GM18868 (cell line): ENCODE results near the gene PCSK7.
"Not testable (repeated sequence)": the region's sequence is repeated elsewhere in the genome, so short reads cannot be mapped to it uniquely, and the experiment has no call there.

Source experiments
- ATAC-seq: cut with Tn5 transposase; IDR thresholded peaks from one replicate; pipeline ENCODE4 v1.9.1; 2021; ENCODE audit warnings: mild to moderate bottlenecking, moderate library complexity; ENCODE audit not compliant: unreplicated experiment

The PCSK7 gene

DNA sequence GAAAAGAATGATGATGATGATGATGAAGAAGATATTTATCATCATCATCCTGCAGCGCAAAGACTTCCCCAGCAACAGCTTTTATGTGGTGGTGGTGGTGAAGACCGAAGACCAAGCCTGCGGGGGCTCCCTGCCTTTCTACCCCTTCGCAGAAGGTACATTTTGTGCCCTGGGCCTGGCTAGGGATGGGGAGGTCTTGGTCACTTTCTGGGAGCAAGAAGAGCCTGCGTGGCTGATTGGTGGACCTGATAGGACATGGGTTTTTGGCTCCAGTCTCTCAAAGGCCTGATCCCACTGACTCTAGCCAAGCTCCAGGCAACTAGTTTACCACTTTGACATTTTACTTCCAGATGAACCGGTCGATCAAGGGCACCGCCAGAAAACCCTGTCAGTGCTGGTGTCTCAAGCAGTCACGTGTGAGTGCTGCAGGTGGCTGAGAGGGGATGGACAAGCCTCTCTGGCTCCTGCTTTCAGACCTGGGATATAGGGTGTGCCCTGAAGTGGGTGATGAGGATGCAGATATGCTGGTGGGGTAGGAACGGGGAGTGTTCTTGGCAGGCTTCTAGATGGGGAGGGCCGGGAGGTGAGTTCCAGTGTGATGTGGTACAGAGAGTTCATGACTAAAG, 48.0 kb downstream of the PCSK7 start:
- ATAC-seq: no peak

DNA sequence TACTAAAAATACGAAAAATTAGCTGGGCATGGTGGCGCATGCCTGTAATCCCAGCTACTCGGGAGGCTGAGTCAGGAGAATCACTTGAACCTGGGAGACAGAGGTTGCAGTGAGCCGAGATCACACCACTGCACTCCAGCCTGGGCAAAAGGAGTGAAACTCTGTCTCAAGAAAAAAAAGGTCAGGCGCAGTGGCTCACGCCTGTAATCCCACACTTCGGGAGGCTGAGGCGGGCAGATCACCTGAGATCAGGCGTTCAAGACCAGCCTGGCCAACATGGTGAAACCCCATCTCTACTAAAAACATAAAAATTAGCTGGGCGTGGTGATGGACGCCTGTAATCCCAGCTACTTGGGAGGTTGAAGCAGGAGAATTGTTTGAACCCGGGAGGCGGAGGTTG, 48.7 kb downstream of the PCSK7 start:
- ATAC-seq: not testable (repeated sequence)

DNA sequence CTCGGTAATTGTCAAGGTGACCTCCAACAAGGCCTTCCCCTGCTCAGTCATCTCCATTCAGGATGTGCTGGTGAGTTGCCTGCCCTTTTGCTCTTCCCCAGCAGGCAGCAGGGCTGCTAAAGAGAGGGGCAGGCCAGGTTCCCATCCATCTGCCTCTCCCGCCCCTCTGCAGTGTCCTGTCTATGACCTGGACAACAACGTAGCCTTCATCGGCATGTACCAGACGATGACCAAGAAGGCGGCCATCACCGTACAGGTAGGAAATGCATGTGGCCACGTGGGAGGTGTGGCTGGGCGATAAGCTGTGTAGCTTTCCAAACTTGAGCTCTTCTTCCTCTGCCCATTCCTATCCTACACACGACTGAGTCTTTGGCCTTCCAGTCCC, 49.3 kb downstream of the PCSK7 start:
- no peak for ATAC-seq

DNA sequence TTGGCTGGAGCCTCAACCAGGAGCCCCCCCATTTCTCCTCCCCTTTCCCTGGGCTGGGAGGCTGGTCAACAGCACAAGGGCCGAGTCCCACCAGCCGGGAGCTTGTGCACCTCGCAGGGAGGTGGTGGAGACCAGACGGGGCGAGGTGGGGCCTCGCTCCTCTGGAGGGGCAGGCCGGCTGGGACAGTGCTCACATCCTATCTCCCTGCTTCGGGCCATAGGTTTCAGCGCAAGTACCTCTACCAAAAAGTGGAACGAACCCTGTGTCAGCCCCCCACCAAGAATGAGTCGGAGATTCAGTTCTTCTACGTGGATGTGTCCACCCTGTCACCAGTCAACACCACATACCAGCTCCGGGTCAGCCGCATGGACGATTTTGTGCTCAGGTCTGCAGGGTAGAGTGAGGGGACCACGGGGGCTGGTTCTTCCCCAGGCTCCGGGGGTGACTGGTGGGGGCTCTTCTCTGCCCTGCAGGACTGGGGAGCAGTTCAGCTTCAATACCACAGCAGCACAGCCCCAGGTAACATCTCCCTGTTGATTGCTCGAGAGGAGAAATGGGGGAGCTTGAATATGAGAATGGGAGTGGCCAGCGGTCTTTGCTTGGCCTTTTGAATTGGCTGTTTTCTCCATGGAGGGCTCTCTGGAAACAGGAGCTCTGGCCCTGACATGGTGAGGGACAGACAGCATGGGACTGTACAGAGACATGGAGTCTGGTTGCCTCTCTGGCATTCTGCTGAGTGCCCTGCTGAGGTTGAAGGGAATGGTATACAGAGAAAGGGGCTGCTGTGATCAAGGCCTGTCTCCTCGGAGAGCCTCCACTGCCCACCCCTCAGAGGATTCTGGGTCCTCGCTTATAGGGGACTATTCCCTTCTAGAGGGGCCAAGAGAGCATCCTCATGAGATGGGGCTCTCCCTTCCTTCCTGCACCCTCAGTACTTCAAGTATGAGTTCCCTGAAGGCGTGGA, 50.0 kb downstream of the PCSK7 start:
- no peak for ATAC-seq

DNA sequence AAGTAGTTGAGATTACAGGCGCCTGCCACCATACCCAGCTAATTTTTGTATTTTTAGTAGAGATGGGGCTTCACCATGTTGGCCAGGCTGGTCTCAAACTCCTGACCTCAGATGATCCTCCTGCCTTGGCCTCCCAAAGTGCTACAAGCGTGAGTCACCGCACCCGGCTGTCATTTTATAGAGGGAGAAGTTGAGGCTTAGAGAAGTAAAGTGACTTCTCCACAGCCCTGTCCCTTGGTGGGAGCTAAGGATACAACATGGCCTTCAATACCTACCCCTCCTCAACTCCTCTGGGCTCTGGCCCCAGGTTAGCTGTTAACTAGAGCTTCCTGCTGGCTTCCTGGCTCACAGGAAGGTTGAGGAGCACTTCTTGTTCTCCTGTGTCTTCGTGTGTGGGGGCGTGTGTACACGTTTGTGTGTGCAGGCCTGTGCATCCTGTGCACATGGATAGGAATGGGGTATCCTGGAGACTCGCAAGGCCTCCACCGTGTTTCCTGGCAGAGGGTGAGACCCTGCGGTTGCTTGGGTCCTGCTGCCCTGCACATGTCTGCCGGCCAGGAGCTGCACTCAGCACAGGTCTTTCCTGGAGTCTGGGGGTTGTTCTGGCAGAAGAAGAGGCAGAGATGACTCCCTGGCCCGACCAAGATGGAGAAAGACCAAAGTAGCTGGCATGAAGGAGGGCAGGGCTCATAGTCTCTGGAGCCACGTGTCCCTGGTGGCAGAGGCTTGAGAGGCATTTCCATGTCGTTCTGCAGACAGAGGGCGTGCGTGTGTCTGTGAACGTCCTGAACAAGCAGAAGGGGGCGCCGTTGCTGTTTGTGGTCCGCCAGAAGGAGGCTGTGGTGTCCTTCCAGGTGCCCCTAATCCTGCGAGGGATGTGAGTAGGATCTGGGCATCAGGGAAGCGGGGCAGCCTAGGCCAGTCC, 51.0 kb downstream of the PCSK7 start:
- peak; percentile 35 for ATAC-seq

DNA sequence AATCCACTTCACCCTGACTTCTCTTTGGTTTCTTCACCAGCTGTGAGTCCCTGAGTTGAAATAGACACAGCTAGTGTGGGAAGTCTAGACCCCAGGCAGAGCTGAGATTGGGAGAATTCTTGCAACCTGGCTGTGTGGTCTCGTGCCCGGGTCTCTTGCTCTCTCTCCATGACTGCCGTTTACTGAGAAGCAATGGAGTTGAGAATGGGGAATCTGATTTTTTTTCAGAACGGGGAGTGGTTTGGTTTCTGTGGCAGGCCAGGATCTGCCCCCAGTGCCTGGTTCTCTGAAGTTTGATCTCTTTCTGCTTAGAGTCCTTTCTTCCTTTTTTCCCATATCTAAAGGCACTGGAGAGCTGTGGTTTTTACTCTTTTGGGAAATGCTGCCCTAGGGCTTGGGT, 51.9 kb downstream of the PCSK7 start:
- no peak for ATAC-seq

DNA sequence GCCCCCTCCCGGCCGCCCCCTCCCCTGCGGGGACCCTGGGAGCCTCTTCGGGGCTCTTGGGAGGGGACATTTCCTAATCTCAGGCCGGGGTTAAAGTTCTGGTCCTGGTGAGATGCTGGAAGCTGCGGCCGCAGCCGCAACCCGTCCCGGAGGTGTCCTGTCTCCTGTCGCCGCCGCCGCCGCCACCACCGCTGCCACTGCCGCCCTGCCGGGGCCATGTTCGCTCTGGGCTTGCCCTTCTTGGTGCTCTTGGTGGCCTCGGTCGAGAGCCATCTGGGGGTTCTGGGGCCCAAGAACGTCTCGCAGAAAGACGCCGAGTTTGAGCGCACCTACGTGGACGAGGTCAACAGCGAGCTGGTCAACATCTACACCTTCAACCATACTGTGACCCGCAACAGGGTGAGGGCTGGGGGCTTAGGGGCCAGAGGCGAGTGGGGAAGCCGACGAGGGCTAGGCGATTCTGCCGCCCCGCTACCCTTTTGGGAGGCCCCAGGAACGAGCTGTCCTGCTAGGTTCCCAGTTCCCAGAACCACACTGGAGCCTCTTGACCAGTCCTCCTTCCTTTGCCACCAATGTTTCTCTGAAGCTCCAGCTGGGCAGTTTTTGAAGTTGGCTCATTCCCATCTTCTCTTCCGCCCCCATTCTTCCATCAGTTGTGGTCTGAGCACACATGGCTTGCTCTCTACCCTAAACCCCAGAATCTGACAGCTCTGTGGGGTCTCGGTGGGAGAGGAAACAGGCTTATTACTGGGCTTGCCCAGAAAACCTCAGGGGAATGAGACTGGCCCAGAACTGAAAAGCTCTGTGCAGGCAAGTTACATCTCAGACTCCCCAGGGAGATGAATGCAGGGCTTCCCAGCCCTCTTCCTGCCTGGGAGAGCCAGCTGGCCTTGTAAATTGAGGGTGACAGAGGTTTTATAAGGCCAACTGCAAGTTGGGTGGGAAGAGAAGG, 52.5 kb downstream of the PCSK7 start:
- ATAC-seq: peak; percentile 29

DNA sequence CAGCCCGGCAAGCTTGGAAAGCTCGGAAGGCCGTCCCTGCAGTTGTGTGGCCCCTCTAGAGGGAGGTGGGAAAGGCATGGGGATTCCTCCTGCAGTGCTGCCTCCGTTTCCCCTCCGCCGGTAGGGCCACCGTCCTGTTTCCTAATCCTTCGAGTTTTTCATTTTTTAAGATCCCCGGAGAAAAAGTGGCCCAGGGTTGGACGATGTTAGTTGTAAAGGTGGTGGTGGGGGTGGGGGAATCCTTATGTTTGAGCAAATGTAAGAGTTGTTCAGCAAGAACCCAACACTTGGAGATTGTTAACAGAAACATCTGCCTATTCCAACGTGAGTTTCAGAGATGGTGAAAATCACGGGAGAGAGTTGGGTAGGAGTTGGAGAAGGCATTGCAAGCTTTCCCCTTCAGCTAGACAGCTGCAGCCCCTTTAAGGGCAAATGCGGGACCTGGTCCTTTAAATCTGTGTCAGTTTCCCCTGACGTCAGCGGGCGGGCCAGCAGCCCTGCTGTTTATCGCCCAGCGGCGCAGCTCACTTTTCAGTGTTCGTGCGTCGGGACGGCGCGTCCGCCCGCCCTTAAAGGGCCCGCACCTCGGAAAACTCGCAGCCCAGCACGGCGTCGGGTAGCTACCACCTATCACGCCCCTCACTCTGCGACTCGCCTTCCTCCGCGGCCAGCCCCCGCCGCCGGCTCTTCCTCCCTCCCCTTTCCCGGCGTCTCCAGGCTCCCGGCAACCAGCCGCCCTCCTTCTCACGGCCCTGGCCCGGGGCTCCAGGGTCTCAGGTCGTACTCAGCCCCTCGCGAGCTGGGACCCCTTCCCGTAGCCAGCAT, 53.5 kb downstream of the PCSK7 start, which contains the start of gene SIDT2:
Gene SIDT2, plus strand, starts transcription at position 534 of the 825 bp plus-strand sequence. CDS start 521 bp downstream, outside the sequence.
- peak; percentile 90 for ATAC-seq

DNA sequence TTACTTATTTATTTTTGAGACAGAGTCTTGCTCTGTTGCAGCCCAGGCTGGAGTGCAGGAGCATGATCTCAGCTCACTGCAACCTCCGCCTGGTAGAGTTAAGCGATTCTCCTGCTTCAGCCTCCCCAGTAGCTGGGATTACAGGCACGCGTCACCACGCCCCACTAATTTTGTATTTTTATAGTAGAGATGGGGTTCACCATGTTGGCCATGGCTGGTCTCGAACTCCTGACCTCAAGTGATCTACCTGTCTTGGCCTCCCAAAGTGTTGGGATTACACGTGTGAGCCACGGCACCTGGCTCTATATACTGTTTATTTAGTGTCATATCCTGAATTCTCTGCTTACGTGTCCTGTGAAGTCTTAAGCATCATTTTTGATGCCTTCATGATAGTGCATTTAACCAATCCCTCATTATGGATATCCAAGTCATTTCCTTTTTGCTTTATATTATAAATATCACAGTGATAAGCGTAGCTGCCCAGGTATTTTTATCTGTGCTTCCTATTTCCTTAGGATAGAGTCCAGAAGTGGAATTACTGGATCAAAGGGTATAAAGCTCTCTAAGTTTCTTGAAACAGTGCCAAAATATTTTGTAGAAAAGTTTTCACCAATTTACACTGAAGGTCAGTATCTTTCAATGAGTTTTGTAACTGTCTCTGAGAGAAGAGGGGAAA, 54.2 kb downstream of the PCSK7 start:
- no peak for ATAC-seq

DNA sequence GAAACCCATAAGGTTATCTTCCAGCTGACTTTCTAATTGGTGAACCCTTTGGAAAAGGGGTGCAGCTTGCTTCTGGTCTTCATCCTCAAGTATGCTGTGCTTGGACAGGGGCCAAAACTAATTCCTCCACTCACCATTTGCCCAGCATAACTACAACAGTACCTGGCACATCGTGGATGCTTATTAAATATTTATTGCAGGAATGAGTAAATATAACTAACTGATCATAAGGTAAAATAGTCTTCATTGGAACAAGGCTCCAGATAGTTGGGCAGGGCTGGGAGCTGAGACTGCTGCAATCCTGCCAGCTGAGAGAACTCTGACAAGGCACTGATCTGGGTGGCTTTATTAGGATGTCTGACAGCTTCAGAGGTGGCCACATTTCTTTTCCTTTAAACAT, 55.7 kb downstream of the PCSK7 start:
- no peak for ATAC-seq

DNA sequence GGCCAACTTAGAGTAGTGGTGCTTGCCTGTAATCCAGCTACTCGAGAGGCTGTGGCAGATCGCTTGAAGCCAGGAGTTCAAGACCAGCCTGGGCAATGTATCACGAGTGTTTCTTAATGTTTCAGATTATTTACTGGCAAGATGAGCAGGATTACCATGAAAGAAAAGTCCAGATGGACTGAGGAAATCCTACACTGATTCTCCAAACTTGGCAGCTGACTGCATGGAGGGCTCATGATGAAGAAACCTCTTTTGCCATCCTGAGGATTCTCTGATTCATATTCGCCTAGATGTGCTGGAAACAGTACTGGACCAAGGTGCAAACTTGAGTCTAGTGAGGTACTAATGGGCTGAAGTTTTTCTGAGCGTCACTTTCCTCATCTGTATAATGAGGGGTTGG, 56.1 kb downstream of the PCSK7 start:
- ATAC-seq: no peak

DNA sequence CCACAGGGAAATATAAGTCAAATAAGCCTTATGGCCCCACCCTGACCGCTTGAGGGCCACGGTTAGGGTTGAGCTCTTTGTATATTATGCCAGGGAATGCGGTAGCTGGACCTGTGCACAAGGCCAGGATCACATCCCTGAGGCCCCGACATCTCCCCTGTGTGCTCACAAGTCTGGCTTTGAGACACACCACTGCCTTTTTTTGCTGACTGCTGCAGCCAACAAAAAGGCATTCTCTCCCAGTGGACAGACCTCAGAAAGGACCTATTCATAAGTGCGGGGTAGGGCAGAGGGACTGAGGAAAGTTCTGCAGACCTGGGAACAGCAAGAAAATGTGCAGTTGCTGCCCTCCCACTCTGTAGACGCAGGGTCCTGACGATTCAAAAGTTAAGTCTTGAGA, 56.8 kb downstream of the PCSK7 start:
- no peak for ATAC-seq

DNA sequence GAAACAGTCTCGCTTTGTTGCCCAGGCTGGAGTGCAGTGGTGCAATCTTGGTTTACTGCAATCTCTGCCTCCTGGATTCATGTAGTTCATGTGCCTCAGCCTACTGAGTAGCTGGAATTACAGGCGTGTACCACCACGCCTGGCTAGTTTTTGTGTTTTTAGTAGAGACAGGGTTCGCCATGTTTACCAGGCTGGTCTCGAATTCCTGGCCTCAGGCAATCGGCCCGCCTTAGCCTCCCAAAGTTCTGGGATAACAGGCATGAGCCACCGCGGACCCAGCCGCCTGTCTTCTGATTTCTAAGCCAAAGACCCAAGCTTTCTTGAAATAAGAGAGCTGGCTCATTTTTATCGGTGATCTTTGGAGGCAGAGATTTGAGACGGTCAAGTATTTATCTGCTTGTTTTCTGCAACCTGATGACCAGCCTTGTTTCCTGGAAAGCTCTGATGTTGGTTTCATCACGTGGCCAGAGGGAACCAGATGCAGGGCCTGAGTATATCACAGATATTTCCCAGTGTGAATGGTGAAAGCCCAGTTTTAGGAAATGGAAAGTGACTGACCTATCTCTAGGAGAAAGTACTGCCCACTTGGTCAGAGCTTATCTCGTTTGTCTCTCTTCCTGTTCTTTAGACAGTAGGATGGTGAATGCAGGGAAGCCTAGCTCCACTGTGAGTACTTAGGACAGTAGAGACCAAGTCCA, 59.0 kb downstream of the PCSK7 start:
- no peak for ATAC-seq

DNA sequence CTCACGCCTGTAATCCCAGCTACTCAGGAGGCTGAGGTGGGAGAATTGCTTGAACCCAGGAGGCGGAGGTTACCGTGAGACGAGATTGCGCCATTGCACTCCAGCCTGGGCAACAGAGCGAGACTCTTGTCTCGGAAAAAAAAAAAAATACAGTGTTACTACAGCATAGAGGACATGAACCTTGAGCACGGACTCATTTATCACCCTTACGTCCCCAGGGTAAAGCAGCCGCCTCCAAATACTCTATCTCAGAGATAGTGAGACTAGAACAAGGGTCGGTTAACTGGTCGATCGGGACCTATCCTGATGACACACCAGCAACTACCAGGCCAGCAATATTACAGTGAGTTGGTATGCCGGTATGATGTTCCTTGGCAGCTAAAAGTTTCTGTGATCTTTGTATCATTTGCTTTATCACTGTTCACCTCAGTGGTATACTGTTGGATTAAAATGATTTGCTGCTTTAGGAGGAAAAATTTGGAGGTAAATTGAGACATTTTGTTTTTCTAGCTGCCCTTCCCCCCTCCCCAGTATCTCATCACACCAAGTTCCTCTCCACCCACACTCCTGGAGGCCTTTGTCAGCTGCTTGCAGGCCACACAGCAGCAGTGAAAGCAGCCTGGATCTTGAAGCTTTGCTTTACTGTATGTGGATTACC, 60.3 kb downstream of the PCSK7 start:
- ATAC-seq: no peak

DNA sequence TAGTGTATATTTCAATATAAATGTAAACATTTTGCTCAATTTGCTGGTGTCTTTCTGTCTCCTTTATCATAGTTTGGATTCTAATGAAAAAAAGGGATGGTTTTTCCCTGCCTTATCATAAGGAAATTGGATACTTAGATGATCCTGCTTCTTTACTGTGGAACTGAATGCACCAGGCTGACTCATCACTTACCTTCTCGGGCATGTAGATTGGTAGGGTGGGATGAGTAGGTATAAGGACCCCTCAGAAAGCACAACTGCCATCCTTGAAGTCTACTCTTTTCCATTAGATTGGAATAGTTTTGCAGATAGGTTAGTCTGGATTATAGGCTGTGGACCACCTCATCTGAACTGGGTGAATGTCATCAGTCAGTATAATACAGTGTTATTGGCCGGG, 60.9 kb downstream of the PCSK7 start:
- no peak for ATAC-seq

DNA sequence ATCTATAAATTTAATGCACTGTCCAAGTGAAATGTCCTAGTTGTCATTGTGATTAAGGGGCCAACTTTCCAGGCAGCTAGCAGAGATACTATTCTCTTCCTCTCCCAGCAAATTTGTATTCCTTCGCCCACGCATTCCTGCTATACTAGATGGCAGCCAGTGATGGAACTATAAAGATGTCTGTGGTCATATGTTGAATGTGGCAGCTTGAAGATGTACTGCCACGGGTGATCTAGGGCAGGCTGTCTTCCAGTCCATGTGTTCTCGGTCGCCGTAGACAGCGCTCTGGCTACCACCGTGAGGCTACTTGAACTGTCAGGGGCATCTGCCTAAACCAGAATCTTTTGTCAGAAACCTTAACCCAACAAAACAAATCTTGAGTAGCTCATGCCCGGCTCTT, 61.7 kb downstream of the PCSK7 start:
- ATAC-seq: no peak

DNA sequence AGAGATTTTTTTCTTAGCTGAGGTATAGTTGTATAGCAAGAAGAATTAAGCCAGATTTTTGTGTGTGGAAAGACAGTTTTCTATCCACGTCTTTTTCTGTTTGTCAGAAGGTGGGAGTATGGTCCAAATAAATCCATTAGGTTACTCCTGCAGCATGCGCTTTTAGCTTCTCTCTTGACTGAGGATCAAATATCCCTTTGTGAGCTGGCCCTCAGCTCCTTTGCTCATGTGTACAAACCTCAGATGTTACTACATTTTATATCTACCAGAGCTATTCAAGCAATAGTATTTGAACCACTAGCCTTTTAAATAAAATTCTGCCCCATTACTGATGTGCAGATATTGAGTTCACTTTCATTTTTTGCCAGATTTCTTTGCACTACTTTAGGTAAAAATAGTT, 62.1 kb downstream of the PCSK7 start:
- no peak for ATAC-seq
